Measurements from ENCODE around the gene ROBO2.

ROBO2 gene

GRCh38 chr3:77338195-77338594 is 298.3 kb downstream of the ROBO2 start:
- no peaks in the 10 kb centered on the region for H4K20me1 ChIP-seq
- H3K9me3 ChIP-seq, result no peaks in the 10 kb centered on the region
- TF ChIP-seq Cebpa-rat (IDR thresholded peaks at IDR 0.05), result no peak

DNA sequence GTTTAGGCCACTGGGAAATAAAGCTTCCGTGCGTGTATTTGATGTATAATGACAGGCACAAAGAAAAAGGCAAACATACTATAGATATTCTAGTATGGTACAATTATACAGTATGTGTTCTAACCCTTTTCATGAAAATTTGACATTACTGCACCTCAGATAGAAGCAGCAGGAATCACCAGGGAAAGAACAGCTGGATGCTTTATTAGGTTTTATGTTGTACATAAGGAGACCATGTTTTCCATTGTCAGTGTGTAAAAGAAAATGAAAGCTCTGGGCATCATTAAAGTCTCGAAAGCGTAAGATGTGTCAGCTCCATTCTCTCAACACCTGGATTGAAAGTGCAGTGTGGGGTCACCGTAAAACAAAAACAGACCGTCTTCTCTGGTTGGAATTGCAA is 302.1 kb downstream of the ROBO2 start:
- H3K36me3 ChIP-seq, result no peaks in the 10 kb centered on the region
- no peak for TF ChIP-seq Cebpa-rat (IDR thresholded peaks at IDR 0.05)
- H3K4me1 ChIP-seq, result no peaks in the 10 kb centered on the region
- no peaks in the 10 kb centered on the region for H3K27me3 ChIP-seq
- no peaks in the 10 kb centered on the region for H3K9me3 ChIP-seq
- H3K27ac ChIP-seq, result no peak overlapping the region
- H4K20me1 ChIP-seq, result no peaks in the 10 kb centered on the region
- H3K4me2 ChIP-seq, result no peak overlapping the region
- no peak overlapping the region for H3K4me3 ChIP-seq
- H3K9ac ChIP-seq, result no peak overlapping the region

More at GRCh38 chr3:77338195-77338594, 298.3 kb downstream of the ROBO2 start:
- Histone ChIP-seq H3K4me2 (no peak overlapping the region), H3K4me1 (no peaks in the 10 kb centered on the region), H3K4me3 (no peak overlapping the region), H3K27me3 (no peaks in the 10 kb centered on the region), H3K9ac (no peak overlapping the region), H3K36me3 (no peaks in the 10 kb centered on the region), H3K27ac (no peak overlapping the region)

DNA sequence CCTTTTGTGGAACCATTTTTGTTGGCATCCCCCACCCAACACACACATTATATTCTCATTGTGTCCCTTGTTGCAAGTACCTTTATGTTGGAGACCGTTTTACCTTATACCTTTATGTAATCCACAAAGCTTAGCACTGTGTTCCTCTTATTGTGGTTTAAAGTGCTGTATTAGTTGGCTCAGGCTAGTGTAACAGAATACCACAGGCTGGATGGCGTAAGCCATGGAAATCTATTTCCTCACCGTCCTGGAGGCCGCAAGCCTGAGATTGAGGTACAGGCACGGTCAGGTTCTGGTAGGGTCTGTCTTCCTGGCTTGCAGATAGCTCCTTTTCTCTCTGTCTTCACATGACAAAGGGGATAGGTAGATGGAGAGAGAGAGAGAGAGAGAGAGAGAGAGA is 302.8 kb downstream of the ROBO2 start:
- Histone ChIP-seq H3K4me2 (no peak overlapping the region), H4K20me1 (no peaks in the 10 kb centered on the region), H3K27ac (no peak overlapping the region), H3K9ac (no peak overlapping the region), H3K36me3 (no peaks in the 10 kb centered on the region), H3K9me3 (no peaks in the 10 kb centered on the region), H3K4me1 (no peaks in the 10 kb centered on the region), H3K27me3 (no peaks in the 10 kb centered on the region), H3K4me3 (no peak overlapping the region)
- no peak for TF ChIP-seq Cebpa-rat (IDR thresholded peaks at IDR 0.05)

GRCh38 chr3:77345009-77345408 is 305.1 kb downstream of the ROBO2 start:
- no peak for TF ChIP-seq Cebpa-rat (IDR thresholded peaks at IDR 0.05)
- no peak overlapping the region for H3K9ac ChIP-seq

GRCh38 chr3:77348244-77348855 is 308.5 kb downstream of the ROBO2 start:
- no peaks in the 10 kb centered on the region for H3K36me3 ChIP-seq
- no peak overlapping the region for H3K4me3 ChIP-seq
- H3K27ac ChIP-seq, result no peak overlapping the region
- no peaks in the 10 kb centered on the region for H3K27me3 ChIP-seq
- no peaks in the 10 kb centered on the region for H4K20me1 ChIP-seq
- no peaks in the 10 kb centered on the region for H3K9me3 ChIP-seq
- TF ChIP-seq Cebpa-rat (IDR thresholded peaks at IDR 0.05), result no peak
- H3K9ac ChIP-seq, result no peak overlapping the region
- H3K4me1 ChIP-seq, result no peaks in the 10 kb centered on the region
- no peak overlapping the region for H3K4me2 ChIP-seq

More at GRCh38 chr3:77345009-77345408, 305.1 kb downstream of the ROBO2 start:
- Histone ChIP-seq H3K27ac (no peak overlapping the region), H4K20me1 (no peaks in the 10 kb centered on the region), H3K9me3 (no peaks in the 10 kb centered on the region), H3K4me1 (no peaks in the 10 kb centered on the region), H3K27me3 (no peaks in the 10 kb centered on the region), H3K36me3 (no peaks in the 10 kb centered on the region), H3K4me3 (no peak overlapping the region), H3K4me2 (no peak overlapping the region)

DNA sequence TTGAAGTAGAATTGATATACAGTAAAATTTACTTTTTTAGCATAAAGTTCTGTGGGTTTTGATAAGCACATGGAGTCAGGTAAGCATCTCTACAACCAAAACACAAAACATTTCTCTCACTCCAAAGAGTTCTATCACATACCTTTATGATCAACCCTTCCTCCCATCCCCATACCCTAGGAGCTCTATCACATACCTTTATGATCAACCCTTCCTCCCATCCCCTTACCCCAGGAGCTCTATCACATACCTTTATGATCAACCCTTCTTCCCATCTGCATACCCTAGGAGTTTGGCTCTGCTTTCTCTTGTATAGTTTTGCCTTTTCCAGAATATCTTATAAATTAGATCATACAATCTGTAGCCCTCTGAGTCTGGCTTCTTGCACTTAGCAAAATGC is 315.1 kb downstream of the ROBO2 start:
- TF ChIP-seq Cebpa-rat (IDR thresholded peaks at IDR 0.05), result no peak
- no peak overlapping the region for H3K9ac ChIP-seq
- no peaks in the 10 kb centered on the region for H3K36me3 ChIP-seq
- no peak overlapping the region for H3K4me3 ChIP-seq
- no peak overlapping the region for H3K27ac ChIP-seq
- no peaks in the 10 kb centered on the region for H3K9me3 ChIP-seq
- H4K20me1 ChIP-seq, result no peaks in the 10 kb centered on the region
- no peak overlapping the region for H3K4me2 ChIP-seq
- H3K27me3 ChIP-seq, result no peaks in the 10 kb centered on the region
- no peaks in the 10 kb centered on the region for H3K4me1 ChIP-seq

DNA sequence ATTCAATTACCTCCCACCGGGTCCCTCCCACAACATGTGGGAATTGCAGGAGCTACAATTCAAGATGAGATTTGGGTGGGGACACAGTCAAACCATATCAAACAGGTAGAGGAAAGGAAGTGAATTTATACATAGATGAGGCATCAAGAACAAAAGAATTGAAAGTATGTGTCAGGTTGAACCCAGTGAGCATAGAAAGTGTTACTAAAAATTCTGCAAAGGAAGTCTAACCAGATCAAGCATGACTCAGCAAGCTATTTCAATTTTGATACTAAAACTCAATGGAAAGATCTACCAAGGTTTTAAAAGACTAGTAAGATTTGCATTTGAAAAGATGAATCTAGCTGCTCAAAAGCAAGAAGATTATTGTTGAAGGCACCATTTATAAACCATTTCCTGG is 323.0 kb downstream of the ROBO2 start:
- Histone ChIP-seq H3K4me3 (no peak overlapping the region), H3K36me3 (no peaks in the 10 kb centered on the region), H3K27ac (no peak overlapping the region), H3K4me1 (no peaks in the 10 kb centered on the region), H3K27me3 (no peaks in the 10 kb centered on the region), H3K9me3 (0 out of 2 replicates have a peak, but pooled peaks cover 6% of the 10 kb centered on the region), H3K9ac (no peak overlapping the region), H4K20me1 (no peaks in the 10 kb centered on the region), H3K4me2 (no peak overlapping the region)
- TF ChIP-seq Cebpa-rat (IDR thresholded peaks at IDR 0.05), result no peak

- no peak overlapping the region for H3K27ac ChIP-seq
- H3K36me3 ChIP-seq, result no peaks in the 10 kb centered on the region
- H3K9me3 ChIP-seq, result 0 out of 2 replicates have a peak, but pooled peaks cover 6% of the 10 kb centered on the region
- H4K20me1 ChIP-seq, result no peaks in the 10 kb centered on the region
- no peaks in the 10 kb centered on the region for H3K27me3 ChIP-seq
- TF ChIP-seq Cebpa-rat (IDR thresholded peaks at IDR 0.05), result no peak
- H3K9ac ChIP-seq, result no peak overlapping the region
- H3K4me2 ChIP-seq, result no peak overlapping the region
- no peaks in the 10 kb centered on the region for H3K4me1 ChIP-seq
- H3K4me3 ChIP-seq, result no peak overlapping the region
Measured at GRCh38 chr3:77365152-77365551, 325.3 kb downstream of the ROBO2 start.

DNA sequence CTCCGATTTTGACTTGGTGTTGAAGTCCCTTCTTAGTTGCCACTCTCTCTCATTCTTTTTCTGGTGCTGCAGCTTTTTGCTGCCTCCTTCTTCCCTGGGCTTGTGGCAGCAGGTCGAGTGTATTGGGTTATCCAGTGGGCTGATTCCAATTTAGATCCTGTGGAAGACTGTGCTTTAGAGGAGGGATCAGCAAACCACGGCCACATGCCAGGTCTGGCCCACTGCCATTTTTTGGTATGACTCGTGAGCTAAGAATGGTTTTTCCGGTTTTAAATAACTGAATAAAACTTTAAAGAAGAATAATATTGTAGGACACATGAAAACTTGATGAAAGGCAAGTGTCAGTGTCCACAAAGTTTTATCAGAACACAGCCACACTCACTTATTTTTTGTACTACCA is 330.5 kb downstream of the ROBO2 start:
- Histone ChIP-seq H3K9me3 (no peaks in the 10 kb centered on the region), H3K36me3 (no peaks in the 10 kb centered on the region), H3K4me1 (no peaks in the 10 kb centered on the region), H3K27me3 (no peaks in the 10 kb centered on the region), H3K4me2 (no peak overlapping the region), H4K20me1 (no peaks in the 10 kb centered on the region), H3K9ac (no peak overlapping the region), H3K27ac (no peak overlapping the region), H3K4me3 (no peak overlapping the region)
- TF ChIP-seq Cebpa-rat (IDR thresholded peaks at IDR 0.05), result no peak

DNA sequence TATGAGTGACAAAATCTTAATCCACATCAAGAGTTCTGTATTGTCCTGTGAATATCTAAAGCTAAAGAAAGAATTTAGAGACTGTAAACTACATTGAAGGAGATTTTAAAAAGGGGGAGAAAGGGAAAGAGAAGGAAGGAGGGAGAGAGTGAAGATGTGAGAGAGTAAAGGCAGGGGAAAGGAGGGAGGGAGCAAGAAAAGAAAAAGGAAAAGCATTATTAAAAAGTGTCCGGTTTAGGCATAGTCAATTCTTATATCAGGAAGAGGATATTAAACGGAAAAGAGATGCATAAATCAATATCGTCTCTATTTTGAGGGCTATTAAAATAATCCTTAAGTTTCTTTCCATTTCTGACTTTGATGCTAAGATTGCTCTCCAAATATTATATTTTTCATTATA is 332.1 kb downstream of the ROBO2 start:
- H3K4me3 ChIP-seq, result no peak overlapping the region
- H3K27me3 ChIP-seq, result no peaks in the 10 kb centered on the region
- no peaks in the 10 kb centered on the region for H3K9me3 ChIP-seq
- H3K27ac ChIP-seq, result no peak overlapping the region
- no peaks in the 10 kb centered on the region for H3K4me1 ChIP-seq
- H3K9ac ChIP-seq, result no peak overlapping the region
- H4K20me1 ChIP-seq, result no peaks in the 10 kb centered on the region
- no peak overlapping the region for H3K4me2 ChIP-seq
- no peaks in the 10 kb centered on the region for H3K36me3 ChIP-seq
- TF ChIP-seq Cebpa-rat (IDR thresholded peaks at IDR 0.05), result no peak
